Cortex of kidney (tissue), 1 donor: Measurements from ENCODE around the gene GRID1.
"Not testable (repeated sequence)": the region's sequence is repeated elsewhere in the genome, so short reads cannot be mapped to it uniquely, and the experiment has no call there.

Experiments used
- DNase-seq: peaks from one replicate; lab custom pipeline; 2025; lab: John Stamatoyannopoulos, UW

Gene GRID1

GRCh38 chr10:86083664-86084175 lies 282.9 kb downstream of the GRID1 start:
- DNase-seq, result no peak

GRCh38 chr10:86083206-86083605 lies 283.4 kb downstream of the GRID1 start:
- DNase-seq, result no peak

GRCh38 chr10:86082556-86082955 lies 284.0 kb downstream of the GRID1 start:
- DNase-seq, result no peak

GRCh38 chr10:86079088-86079487 lies 287.5 kb downstream of the GRID1 start:
- DNase-seq, result no peak

GRCh38 chr10:86078639-86079035 lies 288.0 kb downstream of the GRID1 start:
- DNase-seq, result no peak

- no peak for DNase-seq
These were observed 288.5 kb downstream of the GRID1 start for GRCh38 chr10:86077871-86078638.

- no peak for DNase-seq
These were observed 289.3 kb downstream of the GRID1 start for GRCh38 chr10:86077271-86077670.

GRCh38 chr10:86076497-86076896 lies 290.1 kb downstream of the GRID1 start:
- DNase-seq, result not testable (repeated sequence)

- DNase-seq, result no peak
These were observed 291.1 kb downstream of the GRID1 start for GRCh38 chr10:86075512-86075911.

- no peak for DNase-seq
These were observed 292.3 kb downstream of the GRID1 start for GRCh38 chr10:86074294-86074693.

GRCh38 chr10:86073199-86073977 lies 293.2 kb downstream of the GRID1 start:
- no peak for DNase-seq

- DNase-seq, result no peak
These were observed 294.2 kb downstream of the GRID1 start for GRCh38 chr10:86072413-86072812.

GRCh38 chr10:86071758-86072157 lies 294.8 kb downstream of the GRID1 start:
- DNase-seq, result no peak

- no peak for DNase-seq
These were observed 295.4 kb downstream of the GRID1 start for GRCh38 chr10:86071145-86071544.

GRCh38 chr10:86070278-86070677 lies 296.3 kb downstream of the GRID1 start:
- no peak for DNase-seq

- no peak for DNase-seq
These were observed 298.2 kb downstream of the GRID1 start for GRCh38 chr10:86068231-86069054.

GRCh38 chr10:86067436-86068050 lies 299.1 kb downstream of the GRID1 start:
- DNase-seq, result no peak

- DNase-seq, result no peak
These were observed 299.9 kb downstream of the GRID1 start for GRCh38 chr10:86066696-86067095.

- no peak for DNase-seq
These were observed 300.8 kb downstream of the GRID1 start for GRCh38 chr10:86065711-86066251.

GRCh38 chr10:86064931-86065662 lies 301.5 kb downstream of the GRID1 start:
- DNase-seq, result no peak

GRCh38 chr10:86064219-86064618 lies 302.4 kb downstream of the GRID1 start:
- no peak for DNase-seq
